OCI-M2 (cell line): ENCODE data around the gene SHISAL2B.
"Not testable (repeated sequence)": the region's sequence is repeated elsewhere in the genome, so short reads cannot be mapped to it uniquely, and the experiment has no call there.

Experiments
- DNase-seq: peaks from one replicate; lab custom pipeline; 2025; ENCODE audit not compliant: unreplicated experiment; lab: John Stamatoyannopoulos, UW

The SHISAL2B gene

GRCh38 chr5:64696414-64696813, 6.1 kb downstream of the SHISAL2B start:
- DNase-seq, result not testable (repeated sequence)

GRCh38 chr5:64700765-64701164, 10.5 kb downstream of the SHISAL2B start:
- DNase-seq, result no peak

- not testable (repeated sequence) for DNase-seq
Measured at GRCh38 chr5:64706074-64706473, 15.8 kb downstream of the SHISAL2B start.

GRCh38 chr5:64707191-64707590, 16.9 kb downstream of the SHISAL2B start:
- no peak for DNase-seq

- not testable (repeated sequence) for DNase-seq
Measured at GRCh38 chr5:64714495-64714894, 24.2 kb downstream of the SHISAL2B start.

- no peak for DNase-seq
Measured at GRCh38 chr5:64722588-64722987, 32.3 kb downstream of the SHISAL2B start.

- no peak for DNase-seq
Measured at GRCh38 chr5:64727150-64727549, 36.8 kb downstream of the SHISAL2B start.

- no peak for DNase-seq
Measured at GRCh38 chr5:64742411-64742810, 52.1 kb downstream of the SHISAL2B start.

GRCh38 chr5:64742821-64743220, 52.5 kb downstream of the SHISAL2B start:
- DNase-seq, result no peak

- DNase-seq, result no peak
Measured at GRCh38 chr5:64744914-64745313, 54.6 kb downstream of the SHISAL2B start.

- no peak for DNase-seq
Measured at GRCh38 chr5:64746446-64746845, 56.1 kb downstream of the SHISAL2B start.

- DNase-seq, result no peak
Measured at GRCh38 chr5:64749385-64749784, 59.1 kb downstream of the SHISAL2B start.

GRCh38 chr5:64754066-64754465, 63.8 kb downstream of the SHISAL2B start:
- DNase-seq, result no peak

- DNase-seq, result no peak
Measured at GRCh38 chr5:64758901-64759300, 68.6 kb downstream of the SHISAL2B start.

GRCh38 chr5:64759960-64760660, 69.8 kb downstream of the SHISAL2B start:
- DNase-seq, result no peak

- DNase-seq, result no peak
Measured at GRCh38 chr5:64763948-64764503, 73.7 kb downstream of the SHISAL2B start.

- DNase-seq, result no peak
Measured at GRCh38 chr5:64765804-64766504, 75.7 kb downstream of the SHISAL2B start.

GRCh38 chr5:64766941-64767340, 76.6 kb downstream of the SHISAL2B start:
- no peak for DNase-seq
